ENCODE data around the gene TTC3. TPM values are rescaled to one million over a fixed set of nuclear protein-coding genes. Genes with fewer than 3 reads are reported as not detected.

TTC3 gene, protein sequence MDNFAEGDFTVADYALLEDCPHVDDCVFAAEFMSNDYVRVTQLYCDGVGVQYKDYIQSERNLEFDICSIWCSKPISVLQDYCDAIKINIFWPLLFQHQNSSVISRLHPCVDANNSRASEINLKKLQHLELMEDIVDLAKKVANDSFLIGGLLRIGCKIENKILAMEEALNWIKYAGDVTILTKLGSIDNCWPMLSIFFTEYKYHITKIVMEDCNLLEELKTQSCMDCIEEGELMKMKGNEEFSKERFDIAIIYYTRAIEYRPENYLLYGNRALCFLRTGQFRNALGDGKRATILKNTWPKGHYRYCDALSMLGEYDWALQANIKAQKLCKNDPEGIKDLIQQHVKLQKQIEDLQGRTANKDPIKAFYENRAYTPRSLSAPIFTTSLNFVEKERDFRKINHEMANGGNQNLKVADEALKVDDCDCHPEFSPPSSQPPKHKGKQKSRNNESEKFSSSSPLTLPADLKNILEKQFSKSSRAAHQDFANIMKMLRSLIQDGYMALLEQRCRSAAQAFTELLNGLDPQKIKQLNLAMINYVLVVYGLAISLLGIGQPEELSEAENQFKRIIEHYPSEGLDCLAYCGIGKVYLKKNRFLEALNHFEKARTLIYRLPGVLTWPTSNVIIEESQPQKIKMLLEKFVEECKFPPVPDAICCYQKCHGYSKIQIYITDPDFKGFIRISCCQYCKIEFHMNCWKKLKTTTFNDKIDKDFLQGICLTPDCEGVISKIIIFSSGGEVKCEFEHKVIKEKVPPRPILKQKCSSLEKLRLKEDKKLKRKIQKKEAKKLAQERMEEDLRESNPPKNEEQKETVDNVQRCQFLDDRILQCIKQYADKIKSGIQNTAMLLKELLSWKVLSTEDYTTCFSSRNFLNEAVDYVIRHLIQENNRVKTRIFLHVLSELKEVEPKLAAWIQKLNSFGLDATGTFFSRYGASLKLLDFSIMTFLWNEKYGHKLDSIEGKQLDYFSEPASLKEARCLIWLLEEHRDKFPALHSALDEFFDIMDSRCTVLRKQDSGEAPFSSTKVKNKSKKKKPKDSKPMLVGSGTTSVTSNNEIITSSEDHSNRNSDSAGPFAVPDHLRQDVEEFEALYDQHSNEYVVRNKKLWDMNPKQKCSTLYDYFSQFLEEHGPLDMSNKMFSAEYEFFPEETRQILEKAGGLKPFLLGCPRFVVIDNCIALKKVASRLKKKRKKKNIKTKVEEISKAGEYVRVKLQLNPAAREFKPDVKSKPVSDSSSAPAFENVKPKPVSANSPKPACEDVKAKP (N-terminal part only)
- 24.2 to 44.6 TPM (median 26.7 TPM) in 5 replicates for total RNA-seq (2022; extraction: Qiagen RNA extraction)

DNA sequence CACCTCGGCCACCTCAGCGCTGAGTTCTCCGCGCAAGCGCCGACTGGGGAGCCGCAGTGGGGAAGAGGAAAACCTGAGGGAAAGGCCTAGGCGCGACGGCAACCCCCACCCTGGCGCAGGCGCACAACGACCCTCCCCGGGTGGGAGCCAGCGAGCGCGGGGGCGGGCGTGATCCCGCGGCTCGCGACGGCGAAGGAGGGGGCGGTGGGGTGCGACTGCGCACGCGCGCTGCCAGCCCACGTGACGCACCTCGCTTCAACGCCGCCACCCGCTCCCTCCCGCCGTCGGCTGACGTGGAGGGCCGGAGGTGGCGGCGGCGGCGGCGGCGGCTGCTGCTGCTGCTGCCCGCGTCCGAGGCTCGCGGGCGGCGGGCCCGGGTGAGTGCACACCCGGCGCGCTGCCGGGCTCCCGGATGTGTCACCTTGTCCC lies at the start of gene TTC3, which contains the start of gene PIGP:
Gene TTC3 (plus strand): TSS at position 267 of the 429 bp plus-strand sequence. CDS start 14,004 bp downstream, outside the sequence.
Gene PIGP (minus strand): TSS at position 84 of the 429 bp plus-strand sequence. CDS start 556 bp downstream, outside the sequence.

Other genes with a start within 250 kb of the TTC3 start
- gene HLCS, start 106.6 kb upstream of the TTC3 start, total RNA-seq (2022; extraction: Qiagen RNA extraction) = 5.4 to 7.6 TPM (median 6.6 TPM) in 5 replicates
- gene RIPPLY3, start 66.6 kb upstream of the TTC3 start, total RNA-seq (2022; extraction: Qiagen RNA extraction) = 0.33 to 0.67 TPM (median 0.54 TPM) in 5 replicates
- 14.5 to 15.8 TPM (median 15.3 TPM) in 5 replicates for gene PIGP, start 183 bp upstream of the TTC3 start, total RNA-seq (2022; extraction: Qiagen RNA extraction)
- 28.9 to 36.7 TPM (median 29.9 TPM) in 5 replicates for gene VPS26C, start 194.1 kb downstream of the TTC3 start, total RNA-seq (2022; extraction: Qiagen RNA extraction)

Measured in A549 treated with AZD2906 at 1 μM for 4 hours (cell line).